ENCODE results near the gene DDX24. TPM values are rescaled to one million over a fixed set of nuclear protein-coding genes. Genes with fewer than 3 reads are reported as not detected.

Gene DDX24
- total RNA-seq, 1 donor from 2014 or later = 112 TPM

- no peak for FAIRE-seq
Measured at GRCh38 chr14:94115631-94116030, 34.6 kb upstream of the DDX24 start.

GRCh38 chr14:94115058-94115591, 34.1 kb upstream of the DDX24 start:
- DNase-seq (ENCODE audit: low spot score in 2 of 2) (peak in 1 of 2 donors; percentile 32), FAIRE-seq (no peak)

More at GRCh38 chr14:94115631-94116030, 34.6 kb upstream of the DDX24 start:
- no peak for DNase-seq (ENCODE audit: low spot score in 2 of 2)

- FAIRE-seq (no peak), DNase-seq (ENCODE audit: low spot score in 2 of 2) (no peak)
Measured at GRCh38 chr14:94114589-94115057, 33.6 kb upstream of the DDX24 start.

- DNase-seq (ENCODE audit: low spot score in 2 of 2) (no peak), FAIRE-seq (no peak)
Measured at GRCh38 chr14:94113908-94114588, 33.0 kb upstream of the DDX24 start.

- DNase-seq (ENCODE audit: low spot score in 2 of 2) (no peak), FAIRE-seq (no peak)
Measured at GRCh38 chr14:94113490-94113889, 32.5 kb upstream of the DDX24 start.

GRCh38 chr14:94113073-94113472, 32.1 kb upstream of the DDX24 start:
- no peak for FAIRE-seq
- no peak for DNase-seq (ENCODE audit: low spot score in 2 of 2)

- DNase-seq (ENCODE audit: low spot score in 2 of 2) (no peak), FAIRE-seq (no peak)
Measured at GRCh38 chr14:94112513-94113063, 31.6 kb upstream of the DDX24 start.

GRCh38 chr14:94111276-94112095, 30.5 kb upstream of the DDX24 start:
- no peak for DNase-seq (ENCODE audit: low spot score in 2 of 2)
- no peak for FAIRE-seq

GRCh38 chr14:94110552-94111181, 29.7 kb upstream of the DDX24 start, which contains the start of gene IFI27:
IFI27 (plus strand) TSS chr14:94110736.
- DNase-seq (ENCODE audit: low spot score in 2 of 2) = peak in 1 of 2 donors; percentile 38

GRCh38 chr14:94109915-94110250, 28.9 kb upstream of the DDX24 start:
- no peak for DNase-seq (ENCODE audit: low spot score in 2 of 2)
- FAIRE-seq = no peak

More at GRCh38 chr14:94110552-94111181, 29.7 kb upstream of the DDX24 start, which contains the start of gene IFI27:
- FAIRE-seq = no peak

- FAIRE-seq (no peak), DNase-seq (ENCODE audit: low spot score in 2 of 2) (no peak)
Measured at GRCh38 chr14:94104731-94105130, 23.7 kb upstream of the DDX24 start.

- no peak for DNase-seq (ENCODE audit: low spot score in 2 of 2)
Measured at GRCh38 chr14:94103554-94104150, 22.6 kb upstream of the DDX24 start.

GRCh38 chr14:94102768-94103482, 21.9 kb upstream of the DDX24 start:
- no peak for FAIRE-seq
- DNase-seq (ENCODE audit: low spot score in 2 of 2) = no peak

More at GRCh38 chr14:94103554-94104150, 22.6 kb upstream of the DDX24 start:
- FAIRE-seq = no peak

- no peak for FAIRE-seq
- DNase-seq (ENCODE audit: low spot score in 2 of 2) = no peak
Measured at GRCh38 chr14:94101748-94102147, 20.7 kb upstream of the DDX24 start.

GRCh38 chr14:94100847-94101246, 19.8 kb upstream of the DDX24 start:
- DNase-seq (ENCODE audit: low spot score in 2 of 2) = no peak
- no peak for FAIRE-seq

- no peak for DNase-seq (ENCODE audit: low spot score in 2 of 2)
- FAIRE-seq = no peak
Measured at GRCh38 chr14:94099006-94099405, 18.0 kb upstream of the DDX24 start.

GRCh38 chr14:94098326-94098992, 17.5 kb upstream of the DDX24 start:
- FAIRE-seq (no peak), DNase-seq (ENCODE audit: low spot score in 2 of 2) (no peak)

- no peak for FAIRE-seq
- DNase-seq (ENCODE audit: low spot score in 2 of 2) = no peak
Measured at GRCh38 chr14:94097091-94097490, 16.1 kb upstream of the DDX24 start.

- no peak for DNase-seq (ENCODE audit: low spot score in 2 of 2)
Measured at GRCh38 chr14:94093418-94093817, 12.4 kb upstream of the DDX24 start.

More at GRCh38 chr14:94093418-94093817, 12.4 kb upstream of the DDX24 start:
- no peak for FAIRE-seq
